PFSK-1 (cell line): ENCODE measurements around the gene CSNK1G2.

Experiments used
- FOXP2 ChIP-seq: optimal IDR thresholded peaks from 2 replicates; pipeline ENCODE3; 2011; ENCODE audit warnings: borderline replicate concordance, control low read depth, inconsistent platforms; ENCODE audit not compliant: insufficient read depth; ENCODE audit errors: extremely low read length, extremely low read depth
- POLR2AphosphoS5 ChIP-seq: IDR thresholded peaks from 2 replicates; pipeline ENCODE4 v1.6.1; 2012; ENCODE audit warnings: low read depth, mild to moderate bottlenecking, control low read depth, low read length, moderate library complexity
- SIN3A ChIP-seq: IDR thresholded peaks from 2 replicates; pipeline ENCODE4 v1.6.1; 2012; ENCODE audit warnings: mild to moderate bottlenecking, low read length, moderate library complexity, borderline replicate concordance; ENCODE audit not compliant: insufficient read depth
- TAF1 ChIP-seq: IDR thresholded peaks from 2 replicates; pipeline ENCODE4 v1.6.1; 2012; ENCODE audit warnings: low read length, control low read depth, borderline replicate concordance; ENCODE audit not compliant: insufficient read depth
- TF ChIP-seq, protein P1 (sequence below), 2 experiments: IDR thresholded peaks; 2 replicates each; pipeline versions ENCODE4 v1.6.1 to v1.8.0; 2011 to 2012; ENCODE audit warnings: low read depth in 2 of 2, low read length in 2 of 2, control low read depth in 1 of 2, inconsistent platforms in 1 of 2, mild to moderate bottlenecking in 1 of 2, moderate library complexity in 1 of 2; ENCODE audit not compliant: insufficient read depth in 1 of 2

The CSNK1G2 gene

GRCh38 chr19:2011169-2011568 is 70.2 kb downstream of the CSNK1G2 start:
- TF ChIP-seq POLR2AphosphoS5 (no peak), TAF1 (no peak), FOXP2 (no peak), SIN3A (no peak)
- TF ChIP-seq, protein P1, sequence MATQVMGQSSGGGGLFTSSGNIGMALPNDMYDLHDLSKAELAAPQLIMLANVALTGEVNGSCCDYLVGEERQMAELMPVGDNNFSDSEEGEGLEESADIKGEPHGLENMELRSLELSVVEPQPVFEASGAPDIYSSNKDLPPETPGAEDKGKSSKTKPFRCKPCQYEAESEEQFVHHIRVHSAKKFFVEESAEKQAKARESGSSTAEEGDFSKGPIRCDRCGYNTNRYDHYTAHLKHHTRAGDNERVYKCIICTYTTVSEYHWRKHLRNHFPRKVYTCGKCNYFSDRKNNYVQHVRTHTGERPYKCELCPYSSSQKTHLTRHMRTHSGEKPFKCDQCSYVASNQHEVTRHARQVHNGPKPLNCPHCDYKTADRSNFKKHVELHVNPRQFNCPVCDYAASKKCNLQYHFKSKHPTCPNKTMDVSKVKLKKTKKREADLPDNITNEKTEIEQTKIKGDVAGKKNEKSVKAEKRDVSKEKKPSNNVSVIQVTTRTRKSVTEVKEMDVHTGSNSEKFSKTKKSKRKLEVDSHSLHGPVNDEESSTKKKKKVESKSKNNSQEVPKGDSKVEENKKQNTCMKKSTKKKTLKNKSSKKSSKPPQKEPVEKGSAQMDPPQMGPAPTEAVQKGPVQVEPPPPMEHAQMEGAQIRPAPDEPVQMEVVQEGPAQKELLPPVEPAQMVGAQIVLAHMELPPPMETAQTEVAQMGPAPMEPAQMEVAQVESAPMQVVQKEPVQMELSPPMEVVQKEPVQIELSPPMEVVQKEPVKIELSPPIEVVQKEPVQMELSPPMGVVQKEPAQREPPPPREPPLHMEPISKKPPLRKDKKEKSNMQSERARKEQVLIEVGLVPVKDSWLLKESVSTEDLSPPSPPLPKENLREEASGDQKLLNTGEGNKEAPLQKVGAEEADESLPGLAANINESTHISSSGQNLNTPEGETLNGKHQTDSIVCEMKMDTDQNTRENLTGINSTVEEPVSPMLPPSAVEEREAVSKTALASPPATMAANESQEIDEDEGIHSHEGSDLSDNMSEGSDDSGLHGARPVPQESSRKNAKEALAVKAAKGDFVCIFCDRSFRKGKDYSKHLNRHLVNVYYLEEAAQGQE (IDR thresholded peaks at IDR 0.05; ENCODE audit: insufficient read depth in 1 of 2, low read depth in 2 of 2, low read length in 2 of 2) = no peak

GRCh38 chr19:2012941-2013682 is 72.1 kb downstream of the CSNK1G2 start:
- TF ChIP-seq, protein P1 (IDR thresholded peaks at IDR 0.05; ENCODE audit: insufficient read depth in 1 of 2, low read depth in 2 of 2, low read length in 2 of 2) = no peak
- TF ChIP-seq POLR2AphosphoS5 (no peak; the same call in 1 of the 2 replicates), TAF1 (no peak), FOXP2 (no peak), SIN3A (no peak)

DNA sequence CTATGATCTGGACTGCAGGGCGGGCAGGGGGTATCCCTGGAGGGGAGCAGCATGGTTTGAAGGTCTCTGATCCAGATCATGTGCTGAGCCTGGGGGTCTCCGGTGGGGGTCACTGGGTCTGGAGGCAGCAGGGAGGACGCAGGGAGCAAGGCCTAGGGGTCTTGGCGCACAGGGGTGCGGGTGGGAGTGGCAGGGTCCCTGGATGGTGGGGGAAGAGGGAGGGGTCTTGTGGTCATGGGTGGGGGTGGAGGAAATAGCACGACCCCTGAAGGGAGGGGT is 72.7 kb downstream of the CSNK1G2 start:
- TF ChIP-seq SIN3A (no peak), POLR2AphosphoS5 (no peak), FOXP2 (no peak), TAF1 (no peak)
- TF ChIP-seq, protein P1 (IDR thresholded peaks at IDR 0.05; ENCODE audit: insufficient read depth in 1 of 2, low read depth in 2 of 2, low read length in 2 of 2) = no peak

- TF ChIP-seq TAF1 (no peak), FOXP2 (no peak), POLR2AphosphoS5 (no peak), SIN3A (no peak)
- TF ChIP-seq, protein P1 (IDR thresholded peaks at IDR 0.05; ENCODE audit: insufficient read depth in 1 of 2, low read depth in 2 of 2, low read length in 2 of 2) = no peak
Observed at GRCh38 chr19:2014131-2014571, 73.2 kb downstream of the CSNK1G2 start.
